Measurements from ENCODE around the gene MOB3A.

DNA sequence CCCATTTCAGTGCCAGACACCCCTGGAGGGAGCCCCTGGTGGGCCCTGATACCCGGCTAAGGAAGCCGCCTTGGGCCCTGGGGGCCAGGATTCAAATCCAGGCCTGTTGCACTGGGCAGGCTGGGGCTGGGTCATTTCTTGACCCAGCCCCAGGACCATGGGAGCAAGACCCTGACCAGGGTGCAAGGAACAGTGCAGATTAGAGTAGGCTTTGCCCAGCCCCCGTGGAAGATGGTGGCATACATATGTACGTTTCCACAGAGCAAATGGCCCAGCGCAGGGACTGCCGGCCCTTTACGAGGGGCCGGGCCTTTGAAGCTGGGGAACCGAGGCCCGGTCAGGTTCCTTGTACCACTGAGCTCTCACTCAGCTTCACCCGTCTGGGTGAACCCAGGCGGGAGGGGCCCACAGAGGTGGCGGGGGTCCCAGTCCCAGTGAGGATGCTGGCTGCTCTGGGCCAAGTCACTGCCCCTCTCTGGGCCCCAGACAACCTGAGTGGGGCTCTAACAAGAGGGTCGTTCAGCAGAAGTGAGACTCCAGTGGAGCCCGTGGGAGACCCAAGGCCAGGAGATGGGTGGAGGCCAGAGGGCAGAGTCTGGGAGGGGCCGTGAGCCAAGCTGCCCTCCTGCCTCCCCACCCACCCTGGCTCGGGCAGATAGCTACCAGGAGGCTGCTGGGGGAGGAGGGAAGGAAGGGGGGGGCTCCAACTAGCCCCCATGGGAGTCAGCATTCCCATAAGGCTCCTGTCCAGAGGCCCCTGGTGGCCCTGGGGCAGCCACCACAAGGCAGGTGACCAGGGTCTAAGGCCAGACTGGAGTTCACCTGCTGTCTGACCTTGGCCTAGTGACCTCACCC is 47.8 kb downstream of the MOB3A start:
- TF ChIP-seq KLF9 (tag by site-specific recombination; IDR thresholded peaks at IDR 0.05; ENCODE audit: low read depth) (no peak), CTCF (tag by site-specific recombination; IDR thresholded peaks at IDR 0.05) (no peak), ZNF184 (tag by site-specific recombination; IDR thresholded peaks at IDR 0.05) (no peak), ZNF274 (IDR thresholded peaks at IDR 0.05; ENCODE audit: low read length) (no peak), ZNF274 (tag by site-specific recombination; IDR thresholded peaks at IDR 0.05; ENCODE audit: borderline replicate concordance) (no peak), ZNF513 (tag by site-specific recombination; IDR thresholded peaks at IDR 0.05) (no peak), SETDB1 (IDR thresholded peaks at IDR 0.05; ENCODE audit: insufficient read length, low read length) (no peak), REPIN1 (tag by site-specific recombination; IDR thresholded peaks at IDR 0.05; ENCODE audit: low read depth) (no peak), SALL2 (tag by site-specific recombination; IDR thresholded peaks at IDR 0.05; ENCODE audit: borderline replicate concordance) (no peak), SCRT2 (tag by site-specific recombination; IDR thresholded peaks at IDR 0.05) (no peak), ZBTB1 (tag by site-specific recombination; IDR thresholded peaks at IDR 0.05) (no peak), SP2 (tag by site-specific recombination; IDR thresholded peaks at IDR 0.05) (no peak)

All from HEK293 (cell line).